Suprapubic skin (tissue), 4 donors: ENCODE data around the gene GTF2IRD1. TPM values are rescaled to one million over a fixed set of nuclear protein-coding genes. Genes with fewer than 3 reads are reported as not detected.
"Not testable (repeated sequence)": the region's sequence is repeated elsewhere in the genome, so short reads cannot be mapped to it uniquely, and the experiment has no call there.

ENCODE experiments used
- DNase-seq, 2 donors: peaks; one replicate each; pipeline ENCODE4 v3.0.0-alpha.2; 2019; ENCODE audit warnings: low spot score in 2 of 2
- H3K27ac ChIP-seq: fragments of 200-600 bp; sonication (generic); one replicate; pipeline ENCODE4 v1.5.1; 2019
- H3K27me3 ChIP-seq: fragments of 200-600 bp; sonication (generic); one replicate; pipeline ENCODE4 v1.5.1; 2019
- H3K36me3 ChIP-seq: fragments of 200-600 bp; sonication (generic); one replicate; pipeline ENCODE4 v1.5.1; 2019
- H3K4me1 ChIP-seq: fragments of 200-600 bp; sonication (generic); one replicate; pipeline ENCODE4 v1.5.1; 2019
- H3K4me3 ChIP-seq: fragments of 200-600 bp; sonication (generic); one replicate; pipeline ENCODE4 v1.5.1; 2019; ENCODE audit warnings: mild to moderate bottlenecking
- H3K9me3 ChIP-seq: fragments of 200-600 bp; sonication (generic); one replicate; pipeline ENCODE4 v1.5.1; 2019
- EP300 ChIP-seq: sonication (generic); formaldehyde crosslinking; IDR thresholded peaks from one replicate; pipeline ENCODE4 v1.6.1; 2017; ENCODE audit warnings: antibody characterized with exemption
- POLR2A ChIP-seq, 2 donors: fragments of 450-650 bp; IDR thresholded peaks; one replicate each; pipeline ENCODE4 v1.6.1; 2017; ENCODE audit warnings: antibody characterized with exemption in 2 of 2, mild to moderate bottlenecking in 2 of 2, moderate library complexity in 2 of 2
- POLR2AphosphoS5 ChIP-seq, 3 donors: sonication (generic); formaldehyde crosslinking; IDR thresholded peaks; one replicate each; pipeline ENCODE4 v1.6.1; 2017; ENCODE audit warnings: antibody characterized with exemption in 3 of 3
- WGBS: methylation state at CpG from one replicate; pipeline ENCODE4 v1.1.5; 2018; 5-methylcytosine and 5-hydroxymethylcytosine counted together
- total RNA-seq, 4 donors: library from RNA; depleted of rRNA; stranded (reverse); fragments of >200 nt; gene quantifications; one replicate each; pipeline ENCODE4 v1.1.0, GENCODE V29; 2016
- TF ChIP-seq, protein P1 (sequence below), 2 donors: fragments of 200-600 bp in 1 of 2; fragments of 450-650 bp in 1 of 2; sonication (generic) in 1 of 2; IDR thresholded peaks; one replicate each; pipeline ENCODE4 v1.5.1; 2016 to 2019; ENCODE audit warnings: antibody characterized with exemption in 2 of 2, mild to moderate bottlenecking in 1 of 2, moderate library complexity in 1 of 2

The GTF2IRD1 gene
- total RNA-seq, 4 donors from 2014 or later = 23.1 to 41.2 (median 25.0) TPM

DNA sequence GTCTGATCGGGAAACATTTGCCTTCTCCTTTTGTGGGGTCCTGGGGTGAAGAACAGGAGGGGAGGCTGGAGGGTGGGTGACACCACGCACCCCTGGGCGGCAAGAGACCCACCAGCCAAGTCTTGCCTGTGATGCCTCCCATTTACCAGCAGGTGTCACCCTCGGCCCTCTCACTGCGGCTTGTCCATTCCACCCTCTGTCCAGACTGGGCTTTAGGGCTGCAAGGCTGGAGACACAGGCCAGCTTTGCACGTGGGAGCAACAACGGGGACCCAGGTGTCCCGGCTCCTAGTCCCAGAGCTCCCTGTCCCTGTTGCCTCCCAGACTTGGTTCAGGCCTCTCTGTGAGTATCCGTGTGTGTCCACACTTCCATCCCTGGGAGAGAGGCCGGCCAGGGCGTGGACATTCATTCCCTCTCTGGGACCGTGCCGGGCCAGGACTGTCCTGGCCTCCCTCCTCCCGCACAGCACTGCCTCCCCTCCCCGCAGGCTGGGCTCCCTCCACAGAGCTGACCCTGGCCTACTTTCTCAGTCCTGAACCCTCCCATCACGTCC, 36.2 kb upstream of the GTF2IRD1 start:
- peak in 1 of 2 donors; percentile 78 for DNase-seq
- no peak overlapping the region for H3K27ac ChIP-seq
- no peaks in the 10 kb centered on the region for H3K36me3 ChIP-seq
- TF ChIP-seq POLR2AphosphoS5 (IDR thresholded peaks at IDR 0.05) (no peak), POLR2A (IDR thresholded peaks at IDR 0.05) (no peak), EP300 (no peak)
- TF ChIP-seq, protein P1, sequence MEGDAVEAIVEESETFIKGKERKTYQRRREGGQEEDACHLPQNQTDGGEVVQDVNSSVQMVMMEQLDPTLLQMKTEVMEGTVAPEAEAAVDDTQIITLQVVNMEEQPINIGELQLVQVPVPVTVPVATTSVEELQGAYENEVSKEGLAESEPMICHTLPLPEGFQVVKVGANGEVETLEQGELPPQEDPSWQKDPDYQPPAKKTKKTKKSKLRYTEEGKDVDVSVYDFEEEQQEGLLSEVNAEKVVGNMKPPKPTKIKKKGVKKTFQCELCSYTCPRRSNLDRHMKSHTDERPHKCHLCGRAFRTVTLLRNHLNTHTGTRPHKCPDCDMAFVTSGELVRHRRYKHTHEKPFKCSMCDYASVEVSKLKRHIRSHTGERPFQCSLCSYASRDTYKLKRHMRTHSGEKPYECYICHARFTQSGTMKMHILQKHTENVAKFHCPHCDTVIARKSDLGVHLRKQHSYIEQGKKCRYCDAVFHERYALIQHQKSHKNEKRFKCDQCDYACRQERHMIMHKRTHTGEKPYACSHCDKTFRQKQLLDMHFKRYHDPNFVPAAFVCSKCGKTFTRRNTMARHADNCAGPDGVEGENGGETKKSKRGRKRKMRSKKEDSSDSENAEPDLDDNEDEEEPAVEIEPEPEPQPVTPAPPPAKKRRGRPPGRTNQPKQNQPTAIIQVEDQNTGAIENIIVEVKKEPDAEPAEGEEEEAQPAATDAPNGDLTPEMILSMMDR (IDR thresholded peaks at IDR 0.05) = peak; percentile 89 to 93
- no peaks in the 10 kb centered on the region for H3K9me3 ChIP-seq
- no peaks in the 10 kb centered on the region for H3K27me3 ChIP-seq
- 35% methylated on average over 12 of the region's 16 CpGs for WGBS
- H3K4me3 ChIP-seq = no peak overlapping the region
- peaks cover 2% of the 10 kb centered on the region for H3K4me1 ChIP-seq

DNA sequence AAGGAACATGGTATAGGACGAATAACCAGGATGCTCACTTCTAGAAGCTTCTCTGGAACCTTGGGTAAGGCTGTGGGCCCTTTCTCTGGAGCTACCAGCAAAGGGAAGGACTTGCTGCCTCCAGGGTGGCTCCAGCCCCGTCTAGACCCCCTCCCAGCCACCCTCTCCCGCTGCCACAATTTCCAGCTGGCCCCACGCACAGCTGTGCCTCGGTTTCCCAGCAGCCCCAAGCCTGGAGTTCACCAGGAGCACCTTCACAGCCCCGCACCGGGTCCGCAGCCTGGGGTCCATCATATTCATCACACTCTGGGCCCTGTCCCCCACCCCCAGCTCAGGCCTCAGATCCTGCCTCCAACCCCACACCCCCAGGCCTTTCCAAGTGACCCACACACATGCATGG, 35.6 kb upstream of the GTF2IRD1 start:
- Histone ChIP-seq H3K27ac (no peak overlapping the region), H3K27me3 (no peaks in the 10 kb centered on the region), H3K4me1 (peaks cover 2% of the 10 kb centered on the region), H3K4me3 (no peak overlapping the region), H3K9me3 (no peaks in the 10 kb centered on the region), H3K36me3 (no peaks in the 10 kb centered on the region)
- WGBS = 79% methylated on average over 8 of the region's 8 CpGs
- no peak for DNase-seq
- no peak for TF ChIP-seq POLR2A (IDR thresholded peaks at IDR 0.05)
- no peak for TF ChIP-seq EP300
- TF ChIP-seq, protein P1 (IDR thresholded peaks at IDR 0.05) = no peak
- TF ChIP-seq POLR2AphosphoS5 (IDR thresholded peaks at IDR 0.05) = no peak

DNA sequence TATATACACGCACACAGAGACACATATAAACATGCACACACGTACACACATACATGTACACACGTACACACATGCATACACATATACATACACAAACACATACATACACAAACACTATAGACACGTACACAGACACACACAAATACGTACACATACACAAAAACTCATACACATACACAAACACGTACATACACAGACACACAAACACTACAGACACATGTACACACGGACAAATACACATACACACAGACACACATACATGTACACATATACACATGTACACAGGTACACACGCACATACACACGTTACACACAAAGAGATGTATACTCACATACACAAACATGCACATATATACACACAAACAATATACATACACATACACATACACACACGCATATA, 35.2 kb upstream of the GTF2IRD1 start:
- Histone ChIP-seq H3K27ac (no peak overlapping the region), H3K4me1 (peaks cover 2% of the 10 kb centered on the region), H3K27me3 (no peaks in the 10 kb centered on the region), H3K36me3 (no peaks in the 10 kb centered on the region), H3K4me3 (no peak overlapping the region), H3K9me3 (no peaks in the 10 kb centered on the region)
- DNase-seq = no peak
- 90% methylated on average over 10 of the region's 10 CpGs for WGBS
- TF ChIP-seq POLR2A (IDR thresholded peaks at IDR 0.05) (no peak), POLR2AphosphoS5 (IDR thresholded peaks at IDR 0.05) (no peak), EP300 (no peak)
- TF ChIP-seq, protein P1 (IDR thresholded peaks at IDR 0.05) = no peak

DNA sequence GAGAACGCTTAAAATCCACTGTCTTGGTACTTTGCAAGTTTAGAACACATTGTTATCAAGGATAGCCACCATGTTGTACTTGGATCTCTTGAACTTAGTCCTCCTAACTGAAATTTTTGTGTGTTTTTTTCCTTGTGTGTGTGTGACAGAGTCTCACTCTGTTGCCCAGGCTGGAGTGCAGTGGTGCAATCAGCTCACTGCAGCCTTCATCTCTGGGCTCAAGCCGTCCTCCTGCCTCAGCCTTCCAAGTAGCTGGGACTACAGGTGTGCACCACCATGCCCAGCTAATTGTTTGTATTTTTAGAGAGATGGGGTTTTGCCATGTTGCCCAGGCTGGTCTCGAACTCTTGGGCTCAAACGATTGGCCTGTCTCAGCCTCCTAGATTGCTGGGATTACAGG, 34.5 kb upstream of the GTF2IRD1 start:
- not testable (repeated sequence) for H3K27me3 ChIP-seq, H3K36me3 ChIP-seq, H3K9me3 ChIP-seq, H3K27ac ChIP-seq, H3K4me1 ChIP-seq, DNase-seq, H3K4me3 ChIP-seq
- WGBS = 76% methylated on average over 4 of the region's 4 CpGs

DNA sequence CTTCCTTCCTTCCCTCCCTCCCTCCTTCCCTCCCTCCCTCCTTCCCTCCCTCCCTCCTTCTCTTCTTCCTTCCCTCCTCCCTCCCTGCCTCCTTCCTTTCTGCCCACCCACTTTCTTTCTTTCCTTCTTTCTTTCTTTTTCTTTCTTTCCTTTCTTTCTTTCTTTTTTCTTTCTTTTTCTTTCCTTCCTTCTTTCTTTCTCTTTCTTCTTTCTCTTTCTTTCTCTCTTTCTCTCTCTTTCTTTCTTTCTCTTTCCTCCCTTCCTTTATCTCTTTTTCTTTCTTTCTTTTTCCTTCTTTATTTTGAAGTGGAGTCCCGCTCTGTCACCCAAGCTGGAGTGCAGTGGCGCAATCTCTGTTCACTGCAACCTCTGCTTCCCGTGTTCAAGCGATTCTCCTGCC, 33.7 kb upstream of the GTF2IRD1 start:
- no peak overlapping the region for H3K4me3 ChIP-seq
- peaks cover 2% of the 10 kb centered on the region for H3K4me1 ChIP-seq
- no peak overlapping the region for H3K27ac ChIP-seq
- 86% methylated on average over 4 of the region's 4 CpGs for WGBS
- H3K9me3 ChIP-seq = no peaks in the 10 kb centered on the region
- DNase-seq = no peak
- TF ChIP-seq POLR2A (IDR thresholded peaks at IDR 0.05) (no peak), EP300 (no peak), POLR2AphosphoS5 (IDR thresholded peaks at IDR 0.05) (no peak)
- TF ChIP-seq, protein P1 (IDR thresholded peaks at IDR 0.05) = no peak
- H3K27me3 ChIP-seq = no peaks in the 10 kb centered on the region
- no peaks in the 10 kb centered on the region for H3K36me3 ChIP-seq
